ENCODE measurements around the gene FBF1. TPM values are rescaled to one million over a fixed set of nuclear protein-coding genes. Genes with fewer than 3 reads are reported as not detected.
"Not testable (repeated sequence)": the region's sequence is repeated elsewhere in the genome, so short reads cannot be mapped to it uniquely, and the experiment has no call there.

FBF1 gene
- total RNA-seq, 4 donors from 2014 or later = 2.5 to 6.4 (median 5.8) TPM

GRCh38 chr17:75976175-75976848 lies 35.5 kb upstream of the FBF1 start:
- in situ Hi-C loops (cut with MboI; ENCODE audit: low sequenced_read_pairs in 4 of 4) = no loop called here
- Histone ChIP-seq H3K9me3 (no peaks in the 10 kb centered on the region), H3K4me3 (peak overlapping the region in 3 of 4 donors; percentile 28 to 38 (median 34)), H3K27ac (peak overlapping the region; percentile 68 to 98 (median 96)), H3K4me1 (peaks cover 52 to 56% of the 10 kb centered on the region in 2 donors), H3K27me3 (no peaks in the 10 kb centered on the region), H3K36me3 (peaks cover 0 to 5% of the 10 kb centered on the region in 2 donors)
- ATAC-seq = no peak
- intact Hi-C loops (cut with DNase I; ENCODE audit: low total_unique reads) = loop anchor here (5.0 to 10.0 kb wide), 3 partner anchors 124 to 192 kb away; partner anchors contain the start of genes EXOC7 and UNK
- DNase-seq = no peak
- TF ChIP-seq, protein P1, sequence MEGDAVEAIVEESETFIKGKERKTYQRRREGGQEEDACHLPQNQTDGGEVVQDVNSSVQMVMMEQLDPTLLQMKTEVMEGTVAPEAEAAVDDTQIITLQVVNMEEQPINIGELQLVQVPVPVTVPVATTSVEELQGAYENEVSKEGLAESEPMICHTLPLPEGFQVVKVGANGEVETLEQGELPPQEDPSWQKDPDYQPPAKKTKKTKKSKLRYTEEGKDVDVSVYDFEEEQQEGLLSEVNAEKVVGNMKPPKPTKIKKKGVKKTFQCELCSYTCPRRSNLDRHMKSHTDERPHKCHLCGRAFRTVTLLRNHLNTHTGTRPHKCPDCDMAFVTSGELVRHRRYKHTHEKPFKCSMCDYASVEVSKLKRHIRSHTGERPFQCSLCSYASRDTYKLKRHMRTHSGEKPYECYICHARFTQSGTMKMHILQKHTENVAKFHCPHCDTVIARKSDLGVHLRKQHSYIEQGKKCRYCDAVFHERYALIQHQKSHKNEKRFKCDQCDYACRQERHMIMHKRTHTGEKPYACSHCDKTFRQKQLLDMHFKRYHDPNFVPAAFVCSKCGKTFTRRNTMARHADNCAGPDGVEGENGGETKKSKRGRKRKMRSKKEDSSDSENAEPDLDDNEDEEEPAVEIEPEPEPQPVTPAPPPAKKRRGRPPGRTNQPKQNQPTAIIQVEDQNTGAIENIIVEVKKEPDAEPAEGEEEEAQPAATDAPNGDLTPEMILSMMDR (IDR thresholded peaks at IDR 0.05 in 4 of 5, conservative IDR thresholded peaks at IDR 0.05 in 1 of 5) = no peak
- TF ChIP-seq POLR2A (IDR thresholded peaks at IDR 0.05) = no peak

DNA sequence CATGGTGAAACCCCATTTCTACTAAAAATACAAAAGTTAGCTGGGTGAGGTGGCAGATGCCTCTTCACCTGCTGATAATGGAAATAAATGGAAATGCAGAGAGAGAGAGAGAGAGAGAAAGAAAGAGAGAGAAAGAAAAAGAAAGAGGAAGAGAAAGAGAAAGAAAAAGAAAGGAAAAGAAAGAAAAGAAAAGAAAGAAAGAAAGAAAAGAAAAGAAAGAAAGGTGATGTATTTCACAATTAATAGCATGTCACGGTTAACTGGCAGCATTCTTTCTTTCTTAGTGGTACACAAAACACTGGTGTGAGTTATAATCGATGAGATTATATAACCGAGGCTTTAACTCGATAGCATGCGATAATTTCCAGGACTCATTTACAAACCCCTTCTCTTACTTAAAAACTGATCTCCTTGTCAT lies 34.9 kb upstream of the FBF1 start:
- peak overlapping the region; percentile 68 to 98 (median 96) for H3K27ac ChIP-seq
- ATAC-seq = no peak
- intact Hi-C loops (cut with DNase I; ENCODE audit: low total_unique reads) (loop anchor here (5.0 to 10.0 kb wide), 3 partner anchors 123 to 191 kb away; partner anchors contain the start of genes EXOC7 and UNK), in situ Hi-C loops (cut with MboI; ENCODE audit: low sequenced_read_pairs in 4 of 4) (no loop called here)
- DNase-seq = no peak
- TF ChIP-seq, protein P1 (IDR thresholded peaks at IDR 0.05 in 4 of 5, conservative IDR thresholded peaks at IDR 0.05 in 1 of 5) = no peak
- no peak for TF ChIP-seq POLR2A (IDR thresholded peaks at IDR 0.05)
- H3K27me3 ChIP-seq = no peaks in the 10 kb centered on the region
- peaks cover 0 to 5% of the 10 kb centered on the region in 2 donors for H3K36me3 ChIP-seq
- H3K4me1 ChIP-seq = peaks cover 52 to 56% of the 10 kb centered on the region in 2 donors
- H3K4me3 ChIP-seq = peak overlapping the region in 3 of 4 donors; percentile 28 to 38 (median 34)
- H3K9me3 ChIP-seq = no peaks in the 10 kb centered on the region

GRCh38 chr17:75975187-75975586 lies 34.3 kb upstream of the FBF1 start:
- H3K27me3 ChIP-seq; H3K36me3 ChIP-seq; H3K9me3 ChIP-seq; in situ Hi-C loops (cut with MboI; ENCODE audit: low sequenced_read_pairs in 4 of 4); ATAC-seq; DNase-seq: not testable (repeated sequence)
- H3K4me1 ChIP-seq = peaks cover 46 to 51% of the 10 kb centered on the region in 2 donors
- intact Hi-C loops (cut with DNase I; ENCODE audit: low total_unique reads) = loop anchor here (5.0 to 10.0 kb wide), 3 partner anchors 123 to 190 kb away; partner anchors contain the start of genes EXOC7 and UNK
- H3K27ac ChIP-seq = peak overlapping the region; percentile 68 to 98 (median 96)
- H3K4me3 ChIP-seq = peak overlapping the region in 1 of 4 donors; percentile 28

GRCh38 chr17:75970626-75971025 lies 29.8 kb upstream of the FBF1 start:
- Histone ChIP-seq H3K4me1 (peaks cover 17 to 20% of the 10 kb centered on the region in 2 donors), H3K27me3 (no peaks in the 10 kb centered on the region), H3K4me3 (no peak overlapping the region), H3K36me3 (peaks cover 0 to 11% of the 10 kb centered on the region in 2 donors), H3K9me3 (no peaks in the 10 kb centered on the region), H3K27ac (peak overlapping the region in 3 of 4 donors; percentile 11 to 66 (median 34))
- ATAC-seq = no peak
- in situ Hi-C loops (cut with MboI; ENCODE audit: low sequenced_read_pairs in 4 of 4) = no loop called here
- no peak for DNase-seq
- TF ChIP-seq POLR2A (IDR thresholded peaks at IDR 0.05) = no peak
- TF ChIP-seq, protein P1 (IDR thresholded peaks at IDR 0.05 in 4 of 5, conservative IDR thresholded peaks at IDR 0.05 in 1 of 5) = no peak
- intact Hi-C loops (cut with DNase I; ENCODE audit: low total_unique reads) = loop anchor here (10.0 kb wide), 1 partner anchor 186 kb away; the partner anchor contains the start of gene UNK

GRCh38 chr17:75970011-75970523 lies 29.2 kb upstream of the FBF1 start:
- ATAC-seq = no peak
- intact Hi-C loops (cut with DNase I; ENCODE audit: low total_unique reads) = loop anchor here (10.0 kb wide), 1 partner anchor 185 kb away; the partner anchor contains the start of gene UNK
- TF ChIP-seq POLR2A (IDR thresholded peaks at IDR 0.05) = no peak
- Histone ChIP-seq H3K27ac (peak overlapping the region in 3 of 4 donors; percentile 22 to 66 (median 34)), H3K9me3 (no peaks in the 10 kb centered on the region), H3K36me3 (peaks cover 0 to 11% of the 10 kb centered on the region in 2 donors), H3K27me3 (no peaks in the 10 kb centered on the region), H3K4me1 (peaks cover 11 to 14% of the 10 kb centered on the region in 2 donors), H3K4me3 (no peak overlapping the region)
- in situ Hi-C loops (cut with MboI; ENCODE audit: low sequenced_read_pairs in 4 of 4) = no loop called here
- no peak for DNase-seq

GRCh38 chr17:75969044-75969443 lies 28.2 kb upstream of the FBF1 start:
- intact Hi-C loops (cut with DNase I; ENCODE audit: low total_unique reads); DNase-seq; H3K27ac ChIP-seq; H3K27me3 ChIP-seq; H3K4me3 ChIP-seq; ATAC-seq; in situ Hi-C loops (cut with MboI; ENCODE audit: low sequenced_read_pairs in 4 of 4); H3K9me3 ChIP-seq: not testable (repeated sequence)
- peaks cover 0 to 17% of the 10 kb centered on the region in 2 donors for H3K36me3 ChIP-seq
- H3K4me1 ChIP-seq = peaks cover 6 to 11% of the 10 kb centered on the region in 2 donors
